Activated CD4-positive, alpha-beta T cell treated with anti-CD3 and anti-CD28 coated beads, Interleukin-2, amount 50 U/mL, for 16 hours (primary cell): ENCODE results near the gene MYMX.

Experiments
- DNase-seq: peaks from one replicate; pipeline ENCODE4 v3.0.0-alpha.2; 2020

Gene MYMX

DNA sequence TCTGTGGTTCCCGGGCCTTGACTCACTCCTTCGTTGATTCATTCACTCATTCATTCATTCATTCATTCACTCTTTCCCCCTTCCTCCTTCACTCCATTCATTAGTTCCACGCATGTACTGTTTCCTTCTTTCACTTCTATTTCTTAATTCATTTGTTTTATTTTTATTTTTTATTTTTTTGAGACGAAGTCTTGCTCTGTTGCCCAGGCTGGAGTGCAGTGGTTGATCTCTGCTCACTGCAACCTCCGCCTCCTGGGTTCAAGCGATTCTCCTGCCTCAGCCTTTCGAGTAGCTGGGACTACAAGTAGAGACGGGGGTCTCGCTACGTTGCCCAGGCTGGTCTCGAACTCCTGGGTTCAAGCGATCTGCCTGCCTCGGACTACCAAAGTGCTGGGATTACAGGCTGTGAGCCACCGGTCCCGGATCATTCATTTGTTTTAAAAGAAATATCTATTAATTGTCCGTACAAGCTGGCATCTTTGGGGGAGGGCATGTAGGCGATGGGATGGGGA, 49.1 kb downstream of the MYMX start:
- no peak for DNase-seq

DNA sequence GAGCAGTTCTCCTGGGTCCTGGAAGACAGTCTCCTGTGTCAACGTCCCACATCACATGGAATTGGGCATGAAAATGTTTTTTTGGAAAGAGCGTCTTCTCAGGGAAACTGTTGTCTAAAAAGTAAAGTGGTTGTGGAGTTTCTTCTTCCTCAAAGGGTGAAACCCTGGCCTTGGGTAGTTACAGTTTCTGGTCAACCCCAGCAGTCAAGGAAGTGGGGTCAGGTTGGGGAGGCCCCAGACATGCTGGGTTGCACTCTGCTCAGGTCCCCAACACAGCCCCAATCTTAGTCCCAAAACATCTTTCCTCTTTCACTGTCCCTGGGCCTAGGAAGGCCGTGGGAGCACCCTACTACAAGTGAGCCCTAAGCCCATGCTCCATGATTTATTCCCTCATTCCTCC, 49.6 kb downstream of the MYMX start:
- no peak for DNase-seq

- no peak for DNase-seq
These were observed 50.5 kb downstream of the MYMX start for GRCh38 chr6:44267252-44267651.
